ENCODE results near the gene NDUFA3. TPM values are rescaled to one million over a fixed set of nuclear protein-coding genes. Genes with fewer than 3 reads are reported as not detected.

Gene NDUFA3
- total and polyA plus RNA-seq, 7 experiments from 2014 or later: 64.4 to 490 (median 124) TPM

DNA sequence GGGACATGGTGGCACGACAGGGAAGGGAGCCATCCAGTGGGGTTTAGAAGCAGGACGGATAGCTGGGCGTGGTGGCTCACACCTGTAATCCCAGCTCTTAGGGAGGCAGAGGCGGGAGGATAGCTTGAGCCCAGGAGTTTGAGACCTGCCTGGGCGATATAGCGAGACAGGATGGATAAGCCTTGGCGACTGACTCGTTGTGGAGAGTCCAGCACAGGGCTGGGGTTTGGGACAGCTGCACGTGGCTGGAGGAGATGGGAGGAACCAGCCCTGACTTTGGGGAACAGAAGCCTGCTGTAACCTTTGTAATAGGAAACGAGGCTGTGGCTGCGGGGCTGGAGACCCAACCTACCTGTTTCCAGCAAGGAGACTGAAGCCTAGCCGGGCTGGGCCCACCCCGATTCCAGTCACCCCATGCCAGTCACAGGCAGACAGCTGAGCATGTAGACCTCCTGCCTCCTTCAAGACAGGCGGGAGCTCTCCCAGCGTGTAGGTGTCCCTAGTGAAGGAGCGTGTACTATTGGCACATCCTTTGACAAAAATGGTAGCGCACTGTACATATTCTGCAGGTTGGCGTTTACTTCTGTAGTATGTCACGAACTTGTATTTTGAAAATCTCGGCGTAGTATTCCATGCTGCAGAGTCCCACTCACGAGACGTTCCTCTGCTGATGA is 48.8 kb downstream of the NDUFA3 start:
- H3K9me3 Mint-ChIP-seq: peaks cover 0 to 2% (median 0%) of the 10 kb centered on the region in 11 donors
- peaks cover 8 to 100% (median 40%) of the 10 kb centered on the region in 3 experiments for H3K36me3 ChIP-seq (ENCODE audit: control insufficient read depth in 2 of 3, insufficient read depth in 3 of 3, low read length in 3 of 3)
- intact Hi-C loops (cut with micrococcal nuclease): no loop called here
- H3K4me1 Mint-ChIP-seq: peaks cover 18 to 37% (median 35%) of the 10 kb centered on the region in 7 donors
- no peaks in the 10 kb centered on the region for H3K27me3 Mint-ChIP-seq
- DNase-seq (no peak), ATAC-seq (no peak)
- H3K27ac Mint-ChIP-seq: peak overlapping the region in 3 of 9 donors; percentile 21 to 64 (median 36)
- H3K27ac ChIP-seq (ENCODE audit: low read depth, low read length): no peak overlapping the region
- no peaks in the 10 kb centered on the region for H3K9me3 ChIP-seq (ENCODE audit: control insufficient read depth in 2 of 3, low read length in 3 of 3)
- peaks cover 15 to 32% of the 10 kb centered on the region in 2 donors for H3K4me1 ChIP-seq (ENCODE audit: control insufficient read depth in 2 of 2, insufficient read depth in 2 of 2, low read length in 2 of 2)
- H3K4me3 ChIP-seq (ENCODE audit: low read length): no peak overlapping the region
- peaks cover 9 to 44% (median 24%) of the 10 kb centered on the region in 5 donors for H3K36me3 Mint-ChIP-seq
- CTCF ChIA-PET: no interaction called here
- H3K4me3 Mint-ChIP-seq: no peak overlapping the region
- POLR2A ChIA-PET: interaction anchor here (0.5 to 11.2 kb wide), 2 partner anchors 11 to 36 kb away, joined by 3 to 173 read pairs; partner anchors contain the start of genes CNOT3 and TFPT
- H3K27me3 ChIP-seq (ENCODE audit: control insufficient read depth in 2 of 2, insufficient read depth in 2 of 2, low read length in 2 of 2): no peaks in the 10 kb centered on the region

DNA sequence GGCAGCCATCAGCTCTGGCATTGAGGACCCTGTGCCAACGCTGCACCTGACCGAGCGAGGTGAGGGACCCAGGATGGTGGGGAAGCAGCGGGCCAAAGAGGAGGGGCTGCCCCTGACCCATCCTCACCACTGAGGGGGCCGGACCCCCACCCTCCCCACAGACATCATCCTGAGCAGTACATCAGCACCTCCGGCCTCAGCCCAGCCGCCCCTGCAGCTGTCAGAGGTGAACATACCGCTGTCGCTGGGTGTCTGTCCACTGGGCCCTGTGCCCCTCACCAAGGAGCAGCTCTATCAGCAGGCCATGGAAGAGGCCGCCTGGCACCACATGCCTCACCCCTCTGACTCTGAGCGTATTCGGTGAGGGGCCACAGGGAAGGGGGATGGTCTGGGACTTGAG is 49.6 kb downstream of the NDUFA3 start:
- Histone ChIP-seq H3K4me1 (ENCODE audit: control insufficient read depth in 2 of 2, insufficient read depth in 2 of 2, low read length in 2 of 2) (peaks cover 15 to 32% of the 10 kb centered on the region in 2 donors), H3K9me3 (ENCODE audit: control insufficient read depth in 2 of 3, low read length in 3 of 3) (no peaks in the 10 kb centered on the region), H3K27ac (ENCODE audit: low read depth, low read length) (no peak overlapping the region), H3K36me3 (ENCODE audit: control insufficient read depth in 2 of 3, insufficient read depth in 3 of 3, low read length in 3 of 3) (peaks cover 10 to 100% (median 37%) of the 10 kb centered on the region in 3 experiments), H3K27me3 (ENCODE audit: control insufficient read depth in 2 of 2, insufficient read depth in 2 of 2, low read length in 2 of 2) (no peaks in the 10 kb centered on the region), H3K4me3 (ENCODE audit: low read length) (no peak overlapping the region)
- H3K27me3 Mint-ChIP-seq: no peaks in the 10 kb centered on the region
- H3K9me3 Mint-ChIP-seq: peaks cover 0 to 2% (median 0%) of the 10 kb centered on the region in 11 donors
- no peak overlapping the region for H3K4me3 Mint-ChIP-seq
- intact Hi-C loops (cut with micrococcal nuclease): no loop called here
- DNase-seq: no peak
- ChIA-PET CTCF (no interaction called here), POLR2A (interaction anchor here (11.2 kb wide), 1 partner anchor 12 kb away, joined by 173 read pairs; the partner anchor contains the start of gene CNOT3)
- peak overlapping the region in 1 of 9 donors; percentile 78 for H3K27ac Mint-ChIP-seq
- H3K4me1 Mint-ChIP-seq: peaks cover 22 to 44% (median 41%) of the 10 kb centered on the region in 7 donors
- ATAC-seq: no peak
- peaks cover 14 to 43% (median 28%) of the 10 kb centered on the region in 5 donors for H3K36me3 Mint-ChIP-seq

DNA sequence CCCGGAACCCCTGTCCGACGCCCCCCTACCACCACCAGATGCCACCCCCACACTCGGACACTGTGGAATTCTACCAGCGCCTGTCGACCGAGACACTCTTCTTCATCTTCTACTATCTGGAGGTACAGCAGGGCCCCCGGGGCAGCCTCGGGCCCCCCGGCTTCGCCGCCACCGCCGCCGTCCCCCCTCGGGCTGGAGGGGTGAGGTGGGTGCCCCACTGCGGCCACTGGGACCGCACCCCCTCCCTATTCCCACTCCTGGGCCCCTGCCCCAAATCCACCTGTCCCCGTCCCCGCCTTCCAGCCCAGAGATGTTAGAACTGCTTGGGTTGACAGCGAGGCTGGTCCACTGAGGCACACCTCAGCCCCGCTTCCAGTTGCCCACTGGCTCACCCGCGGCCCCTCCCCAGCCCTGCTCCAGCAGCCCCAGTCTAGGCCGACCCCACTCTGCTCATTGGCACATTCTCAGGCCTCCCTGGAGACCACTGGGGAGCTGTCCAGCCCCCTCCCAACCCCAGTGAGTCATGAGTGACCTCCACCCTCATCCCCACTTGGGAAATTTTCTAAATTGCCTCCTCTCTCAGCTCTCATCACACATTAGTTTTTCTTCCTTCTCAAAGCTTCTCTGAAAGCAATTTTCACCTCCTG is 50.3 kb downstream of the NDUFA3 start:
- peaks cover 0 to 3% (median 0%) of the 10 kb centered on the region in 11 donors for H3K9me3 Mint-ChIP-seq
- H3K4me1 Mint-ChIP-seq: peaks cover 22 to 46% (median 42%) of the 10 kb centered on the region in 7 donors
- no peaks in the 10 kb centered on the region for H3K27me3 ChIP-seq (ENCODE audit: control insufficient read depth in 2 of 2, insufficient read depth in 2 of 2, low read length in 2 of 2)
- H3K9me3 ChIP-seq (ENCODE audit: control insufficient read depth in 2 of 3, low read length in 3 of 3): no peaks in the 10 kb centered on the region
- H3K4me3 ChIP-seq (ENCODE audit: low read length): no peak overlapping the region
- H3K27me3 Mint-ChIP-seq: no peaks in the 10 kb centered on the region
- peaks cover 14 to 39% (median 28%) of the 10 kb centered on the region in 5 donors for H3K36me3 Mint-ChIP-seq
- DNase-seq (no peak), ATAC-seq (no peak)
- H3K27ac ChIP-seq (ENCODE audit: low read depth, low read length): peak overlapping the region; percentile 52
- CTCF ChIA-PET: no interaction called here
- intact Hi-C loops (cut with micrococcal nuclease): no loop called here
- peaks cover 15 to 34% of the 10 kb centered on the region in 2 donors for H3K4me1 ChIP-seq (ENCODE audit: control insufficient read depth in 2 of 2, insufficient read depth in 2 of 2, low read length in 2 of 2)
- H3K27ac Mint-ChIP-seq: peak overlapping the region in 3 of 9 donors; percentile 23 to 91 (median 86)
- H3K4me3 Mint-ChIP-seq: peak overlapping the region in 2 of 10 donors; percentile 36 to 39
- H3K36me3 ChIP-seq (ENCODE audit: control insufficient read depth in 2 of 3, insufficient read depth in 3 of 3, low read length in 3 of 3): peaks cover 10 to 100% (median 38%) of the 10 kb centered on the region in 3 experiments
- POLR2A ChIA-PET: interaction anchor here (0.6 to 11.2 kb wide), 2 partner anchors 12 to 59 kb away, joined by 3 to 173 read pairs; partner anchors contain the start of gene CNOT3

- ChIA-PET POLR2A (interaction anchor here (11.2 kb wide), 1 partner anchor 13 kb away, joined by 173 read pairs; the partner anchor contains the start of gene CNOT3), CTCF (no interaction called here)
- Mint-ChIP-seq H3K4me3 (peak overlapping the region in 6 of 10 donors; percentile 21 to 78 (median 68)), H3K27me3 (no peaks in the 10 kb centered on the region), H3K27ac (peak overlapping the region; percentile 31 to 96 (median 85)), H3K36me3 (peaks cover 14 to 43% (median 27%) of the 10 kb centered on the region in 5 donors), H3K9me3 (peaks cover 0 to 6% (median 0%) of the 10 kb centered on the region in 11 donors), H3K4me1 (peaks cover 29 to 54% (median 50%) of the 10 kb centered on the region in 7 donors)
- Histone ChIP-seq H3K4me3 (ENCODE audit: low read length) (no peak overlapping the region), H3K36me3 (ENCODE audit: control insufficient read depth in 2 of 3, insufficient read depth in 3 of 3, low read length in 3 of 3) (peaks cover 10 to 95% (median 41%) of the 10 kb centered on the region in 3 experiments), H3K27me3 (ENCODE audit: control insufficient read depth in 2 of 2, insufficient read depth in 2 of 2, low read length in 2 of 2) (no peaks in the 10 kb centered on the region), H3K27ac (ENCODE audit: low read depth, low read length) (peak overlapping the region; percentile 52), H3K9me3 (ENCODE audit: control insufficient read depth in 2 of 3, low read length in 3 of 3) (no peaks in the 10 kb centered on the region), H3K4me1 (ENCODE audit: control insufficient read depth in 2 of 2, insufficient read depth in 2 of 2, low read length in 2 of 2) (peaks cover 24 to 43% of the 10 kb centered on the region in 2 donors)
- intact Hi-C loops (cut with micrococcal nuclease): no loop called here
- ATAC-seq (no peak), DNase-seq (no peak)
These were observed 51.2 kb downstream of the NDUFA3 start for GRCh38 chr19:54153731-54154326.

GRCh38 chr19:54154603-54155345 is 52.1 kb downstream of the NDUFA3 start:
- Mint-ChIP-seq H3K36me3 (peaks cover 13 to 38% (median 24%) of the 10 kb centered on the region in 5 donors), H3K9me3 (peaks cover 0 to 9% (median 0%) of the 10 kb centered on the region in 11 donors), H3K27ac (peak overlapping the region; percentile 65 to 96 (median 85)), H3K4me3 (peak overlapping the region; percentile 47 to 78 (median 67)), H3K4me1 (peaks cover 29 to 63% (median 55%) of the 10 kb centered on the region in 7 donors), H3K27me3 (no peaks in the 10 kb centered on the region)
- intact Hi-C loops (cut with micrococcal nuclease): no loop called here
- no peaks in the 10 kb centered on the region for H3K27me3 ChIP-seq (ENCODE audit: control insufficient read depth in 2 of 2, insufficient read depth in 2 of 2, low read length in 2 of 2)
- H3K4me1 ChIP-seq (ENCODE audit: control insufficient read depth in 2 of 2, insufficient read depth in 2 of 2, low read length in 2 of 2): peaks cover 27 to 44% of the 10 kb centered on the region in 2 donors
- H3K4me3 ChIP-seq (ENCODE audit: low read length): peak overlapping the region; percentile 6
- H3K36me3 ChIP-seq (ENCODE audit: control insufficient read depth in 2 of 3, insufficient read depth in 3 of 3, low read length in 3 of 3): peaks cover 10 to 90% (median 37%) of the 10 kb centered on the region in 3 experiments
- peak in 7 of 9 donors; percentile 61 to 79 (median 72) for DNase-seq
- no peak for ATAC-seq
- ChIA-PET POLR2A (interaction anchor here (2.0 to 11.2 kb wide), 2 partner anchors 14 to 35 kb away, joined by 7 to 173 read pairs; partner anchors contain the start of genes CNOT3 and MBOAT7), CTCF (interaction anchor here (1.0 kb wide), 1 partner anchor 18 kb away, joined by 4 read pairs; no protein-coding TSS in a partner anchor)
- peak overlapping the region; percentile 52 for H3K27ac ChIP-seq (ENCODE audit: low read depth, low read length)
- H3K9me3 ChIP-seq (ENCODE audit: control insufficient read depth in 2 of 3, low read length in 3 of 3): no peaks in the 10 kb centered on the region
